Measurements from ENCODE around the gene SAP30L.

The SAP30L gene

DNA sequence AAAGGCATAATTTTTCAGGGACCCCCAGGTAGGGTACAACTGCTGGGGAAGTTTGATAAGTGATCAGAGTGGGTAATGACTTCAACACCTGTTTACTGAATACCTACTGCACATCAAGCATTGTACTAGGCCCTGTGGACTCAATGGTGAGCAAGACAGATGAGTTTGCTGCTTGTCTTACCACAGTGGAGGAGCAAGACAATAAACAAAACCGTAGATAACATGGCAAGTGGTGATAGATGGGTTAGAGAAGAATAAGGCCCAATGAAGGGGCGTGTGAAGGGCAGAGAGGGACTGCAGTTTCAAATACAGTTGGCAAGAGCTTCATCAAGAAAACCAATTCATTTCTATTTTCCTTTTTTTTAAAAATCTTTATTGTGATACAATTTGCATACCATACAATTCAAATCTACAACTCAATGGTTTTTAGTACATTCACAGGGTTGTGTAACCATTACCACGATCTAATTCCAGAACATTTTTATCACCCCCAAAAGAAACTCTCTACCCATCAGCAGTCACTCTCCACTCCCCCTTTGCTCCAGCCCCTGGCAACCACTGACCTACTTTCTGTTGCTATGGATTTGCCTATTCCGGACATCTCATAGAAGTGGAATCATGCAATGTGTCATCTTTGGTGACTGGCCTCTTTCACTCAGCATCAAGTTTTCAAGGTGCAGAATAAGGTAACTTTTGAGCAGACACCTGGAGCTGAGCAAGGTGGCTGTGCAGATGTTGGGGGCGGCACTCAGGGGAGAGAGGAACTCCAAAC lies 64.2 kb downstream of the SAP30L start:
- no peak for DNase-seq (ENCODE audit: low spot score)

Measured in AG08396 (cell line).